Endothelial cell of umbilical vein (primary cell): ENCODE results near the gene NR4A1.

Source experiments
- CTCF ChIP-seq, 2 donors: IDR thresholded peaks; 1 replicate in 1 of 2; 2 replicates in 1 of 2; pipeline ENCODE4 v1.5.1; 2011; ENCODE audit warnings: low read length in 2 of 2, mild to moderate bottlenecking in 2 of 2, moderate library complexity in 2 of 2, control low read depth in 1 of 2, inconsistent platforms in 1 of 2, low read depth in 1 of 2; ENCODE audit not compliant: insufficient read depth in 1 of 2; ENCODE audit errors: extremely low read depth in 1 of 2
- EZH2 ChIP-seq: IDR thresholded peaks from 2 replicates; pipeline ENCODE4 v1.6.1; 2012; ENCODE audit warnings: borderline replicate concordance, low read depth, mild to moderate bottlenecking, moderate library complexity, low read length, inconsistent platforms; ENCODE audit not compliant: severe bottlenecking
- FOS ChIP-seq: IDR thresholded peaks from 2 replicates; pipeline ENCODE4 v1.6.1; 2011; ENCODE audit warnings: mild to moderate bottlenecking, low read length, moderate library complexity, borderline replicate concordance; ENCODE audit not compliant: insufficient read depth
- GATA2 ChIP-seq: IDR thresholded peaks from 2 replicates; pipeline ENCODE4 v1.7.0; 2011; ENCODE audit warnings: low read depth, mild to moderate bottlenecking, moderate library complexity, mixed read lengths, low read length; ENCODE audit not compliant: insufficient read length, insufficient read depth
- MAX ChIP-seq: IDR thresholded peaks from 2 replicates; pipeline ENCODE4 v1.6.1; 2011; ENCODE audit not compliant: insufficient read depth, insufficient read length
- MYC ChIP-seq: IDR thresholded peaks from one replicate; pipeline ENCODE4 v1.6.1; 2011; ENCODE audit warnings: mild to moderate bottlenecking, low read depth, low read length
- POLR2A ChIP-seq: IDR thresholded peaks from 2 replicates; pipeline ENCODE4 v1.6.1; 2012; ENCODE audit warnings: low read depth, mild to moderate bottlenecking, control low read depth, low read length
- POLR2AphosphoS5 ChIP-seq: IDR thresholded peaks from 2 replicates; pipeline ENCODE4 v1.6.1; 2012; ENCODE audit warnings: low read depth, mild to moderate bottlenecking, control low read depth, low read length, moderate library complexity; ENCODE audit not compliant: insufficient read depth

GRCh38 chr12:52006726-52007157 lies 44.5 kb upstream of the NR4A1 start, which contains the start of gene TAMALIN:
- TF ChIP-seq CTCF (IDR thresholded peaks at IDR 0.05; ENCODE audit: extremely low read depth in 1 of 2, insufficient read depth in 1 of 2, low read depth in 1 of 2, low read length in 2 of 2) (no peak), MYC (no peak), POLR2A (peak; percentile 98), FOS (no peak), POLR2AphosphoS5 (peak; percentile 99), GATA2 (no peak), EZH2 (no peak), MAX (no peak)
